Measurements from ENCODE around the gene SMARCAL1.

DNA sequence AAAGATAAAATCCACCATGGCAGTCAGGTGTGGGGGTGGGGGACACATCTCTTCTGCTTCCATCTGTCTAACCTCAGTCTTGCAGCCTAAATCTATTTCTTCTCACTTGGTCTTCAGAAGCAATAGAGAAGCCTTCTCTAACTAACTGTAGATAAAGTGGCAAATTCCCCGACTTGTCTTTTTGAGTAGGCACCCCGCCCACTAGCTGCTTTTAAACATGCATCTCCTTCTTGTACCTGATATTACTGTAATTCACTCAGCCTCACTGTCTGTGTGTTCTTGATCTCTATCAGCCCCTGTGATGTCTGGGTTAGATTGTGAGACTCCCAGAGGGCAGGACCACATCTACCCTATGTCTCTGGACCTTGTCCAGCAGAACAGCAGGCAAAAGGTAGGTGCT lies 46.8 kb upstream of the SMARCAL1 start:
- TF ChIP-seq, protein P1, sequence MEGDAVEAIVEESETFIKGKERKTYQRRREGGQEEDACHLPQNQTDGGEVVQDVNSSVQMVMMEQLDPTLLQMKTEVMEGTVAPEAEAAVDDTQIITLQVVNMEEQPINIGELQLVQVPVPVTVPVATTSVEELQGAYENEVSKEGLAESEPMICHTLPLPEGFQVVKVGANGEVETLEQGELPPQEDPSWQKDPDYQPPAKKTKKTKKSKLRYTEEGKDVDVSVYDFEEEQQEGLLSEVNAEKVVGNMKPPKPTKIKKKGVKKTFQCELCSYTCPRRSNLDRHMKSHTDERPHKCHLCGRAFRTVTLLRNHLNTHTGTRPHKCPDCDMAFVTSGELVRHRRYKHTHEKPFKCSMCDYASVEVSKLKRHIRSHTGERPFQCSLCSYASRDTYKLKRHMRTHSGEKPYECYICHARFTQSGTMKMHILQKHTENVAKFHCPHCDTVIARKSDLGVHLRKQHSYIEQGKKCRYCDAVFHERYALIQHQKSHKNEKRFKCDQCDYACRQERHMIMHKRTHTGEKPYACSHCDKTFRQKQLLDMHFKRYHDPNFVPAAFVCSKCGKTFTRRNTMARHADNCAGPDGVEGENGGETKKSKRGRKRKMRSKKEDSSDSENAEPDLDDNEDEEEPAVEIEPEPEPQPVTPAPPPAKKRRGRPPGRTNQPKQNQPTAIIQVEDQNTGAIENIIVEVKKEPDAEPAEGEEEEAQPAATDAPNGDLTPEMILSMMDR (IDR thresholded peaks at IDR 0.05), result no peak
- TF ChIP-seq POLR2A (IDR thresholded peaks at IDR 0.05), result no peak

Measured in right lobe of liver (tissue), 4 donors.